Right forelimb (tissue), 1 donor: ENCODE measurements around the gene ZNF774.
"Not testable (repeated sequence)": the region's sequence is repeated elsewhere in the genome, so short reads cannot be mapped to it uniquely, and the experiment has no call there.

Source experiments
- DNase-seq: peaks from one replicate; pipeline ENCODE4 v3.0.0-alpha.2; 2018

ZNF774 gene

DNA sequence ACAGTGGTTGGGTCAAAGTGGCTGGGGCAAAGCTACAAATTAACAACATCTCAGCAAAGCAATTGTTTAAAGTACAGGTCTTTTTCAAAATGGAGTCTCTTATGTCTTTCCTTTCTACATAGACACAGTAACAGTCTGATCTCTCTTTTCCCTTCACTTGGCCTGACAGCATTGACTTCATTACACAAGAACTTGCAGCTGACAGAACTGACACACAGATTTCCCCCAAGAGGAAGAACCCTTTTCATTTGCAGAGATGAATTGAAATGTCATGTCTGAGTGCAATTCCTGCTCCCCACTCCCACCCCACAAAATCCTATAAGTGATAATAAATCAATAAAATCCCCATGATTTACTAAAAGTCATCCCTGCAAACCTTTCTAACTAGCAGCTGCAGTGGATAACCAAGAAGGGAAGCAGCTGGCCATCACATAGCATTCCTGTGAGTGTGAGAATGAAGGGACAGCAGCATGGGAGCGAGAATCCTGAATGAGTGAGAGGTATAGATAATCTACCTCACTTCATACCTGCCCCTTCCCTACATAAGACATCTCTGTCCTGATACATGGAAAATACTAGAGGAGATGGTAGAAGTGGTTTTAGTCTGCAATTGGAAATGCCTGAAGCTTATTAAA lies 4.5 kb upstream of the ZNF774 start:
- DNase-seq, result not testable (repeated sequence)

DNA sequence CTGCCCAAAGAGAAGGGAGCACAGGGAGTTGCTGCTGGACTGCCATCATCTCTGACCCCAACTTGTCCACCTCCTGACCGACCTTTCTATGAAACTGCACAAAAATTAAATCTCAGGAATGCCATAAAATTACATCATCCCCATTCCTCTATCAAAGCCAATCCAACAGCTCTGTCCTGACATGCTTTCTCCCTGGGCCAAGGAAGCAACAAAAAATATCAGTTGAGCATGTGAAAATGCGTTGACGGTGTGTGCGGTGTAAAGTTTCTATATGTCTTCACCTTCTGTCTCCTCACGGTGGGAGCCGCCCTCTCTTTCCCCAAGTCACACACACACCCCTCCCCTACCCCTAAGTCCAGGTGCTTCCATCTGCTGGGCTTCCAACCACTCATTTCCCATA lies 3.6 kb upstream of the ZNF774 start:
- no peak for DNase-seq

DNA sequence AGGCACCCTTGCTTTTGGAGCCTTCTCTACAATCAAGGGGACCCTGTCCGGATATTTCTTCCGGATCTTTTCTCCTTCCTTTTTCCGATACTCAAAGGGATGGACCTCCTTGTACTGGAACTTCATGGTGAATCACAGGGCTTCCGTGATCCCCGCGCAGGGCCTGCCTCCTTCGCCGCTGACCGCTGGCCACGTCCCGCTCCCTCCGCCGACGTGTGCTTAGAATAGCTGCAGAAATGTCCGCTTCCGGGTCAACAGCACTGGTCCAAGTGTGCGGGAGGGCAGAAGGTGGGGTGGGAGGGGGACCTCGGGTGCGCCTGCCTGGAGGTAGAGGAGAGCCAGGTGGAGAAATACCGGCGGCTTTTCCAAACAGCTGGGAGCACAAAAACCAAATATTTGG lies 3.0 kb upstream of the ZNF774 start:
- DNase-seq, result no peak

DNA sequence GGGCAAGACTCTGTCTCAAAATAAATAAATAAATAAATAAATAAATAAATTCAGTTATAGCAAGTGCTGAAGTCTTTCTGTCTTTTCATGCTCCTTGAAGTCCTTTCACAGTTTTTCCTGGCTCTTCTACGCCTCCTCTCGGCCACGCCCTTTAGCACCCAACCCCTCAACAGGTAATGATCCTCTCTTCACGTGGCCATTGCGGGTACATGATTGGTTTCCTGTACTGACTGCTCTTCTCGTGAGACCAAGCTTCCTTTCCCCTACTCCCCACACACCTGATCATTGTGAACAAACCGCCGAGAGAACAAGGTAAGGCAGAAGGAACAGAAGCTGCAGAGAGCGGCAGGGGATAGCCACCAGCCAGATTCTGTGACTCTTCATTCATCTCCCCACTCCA lies 2.3 kb upstream of the ZNF774 start:
- DNase-seq, result no peak

DNA sequence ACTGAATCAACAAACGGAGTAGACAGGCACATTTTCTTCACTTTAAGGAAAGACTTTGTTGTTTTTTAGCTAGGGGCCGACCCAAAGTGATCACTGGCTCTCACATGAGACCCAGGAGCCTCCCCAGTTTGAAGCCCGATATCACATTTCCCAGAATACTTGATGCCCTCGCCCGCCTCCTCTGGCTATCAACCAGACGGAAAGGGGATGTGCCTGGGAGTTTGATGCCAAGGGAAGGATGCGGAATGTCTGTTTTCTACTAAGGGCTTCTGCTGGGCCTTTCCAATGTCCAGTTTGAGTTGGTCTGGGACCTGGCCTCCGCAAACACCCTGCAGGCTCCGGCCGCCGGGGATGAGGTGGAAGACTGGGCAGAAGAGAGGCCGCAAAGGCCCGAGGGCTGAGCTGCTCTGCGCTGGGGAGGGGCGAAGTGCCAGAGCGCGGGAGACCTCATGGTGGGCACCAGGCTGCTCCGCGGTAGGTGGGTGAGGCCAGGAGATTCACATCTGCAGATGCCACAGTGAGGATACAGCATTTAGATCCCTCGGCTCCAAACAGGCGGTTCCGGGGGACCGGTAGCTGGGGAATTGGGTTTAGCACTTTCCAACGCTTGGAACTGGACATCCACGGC lies 491 bp upstream of the ZNF774 start:
- no peak for DNase-seq

DNA sequence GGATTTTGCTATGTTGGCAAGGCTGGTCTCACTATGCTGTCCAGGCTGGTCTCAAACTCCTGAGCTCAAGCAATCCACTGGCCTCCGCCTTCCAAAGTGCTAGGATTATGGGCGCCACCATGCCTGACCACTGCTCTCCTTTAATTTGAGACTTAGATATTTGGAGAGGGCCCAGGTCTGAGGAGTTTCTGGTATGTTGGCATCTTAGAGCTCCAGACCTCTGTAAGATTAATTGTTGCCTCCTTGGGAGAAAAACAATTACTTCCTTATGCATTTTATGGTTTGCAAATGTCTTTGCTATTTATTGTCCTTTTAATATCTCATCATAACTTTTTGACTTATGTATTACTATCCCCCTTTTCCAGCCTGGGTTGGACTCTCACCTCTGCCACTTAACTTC lies 2.9 kb downstream of the ZNF774 start:
- no peak for DNase-seq

DNA sequence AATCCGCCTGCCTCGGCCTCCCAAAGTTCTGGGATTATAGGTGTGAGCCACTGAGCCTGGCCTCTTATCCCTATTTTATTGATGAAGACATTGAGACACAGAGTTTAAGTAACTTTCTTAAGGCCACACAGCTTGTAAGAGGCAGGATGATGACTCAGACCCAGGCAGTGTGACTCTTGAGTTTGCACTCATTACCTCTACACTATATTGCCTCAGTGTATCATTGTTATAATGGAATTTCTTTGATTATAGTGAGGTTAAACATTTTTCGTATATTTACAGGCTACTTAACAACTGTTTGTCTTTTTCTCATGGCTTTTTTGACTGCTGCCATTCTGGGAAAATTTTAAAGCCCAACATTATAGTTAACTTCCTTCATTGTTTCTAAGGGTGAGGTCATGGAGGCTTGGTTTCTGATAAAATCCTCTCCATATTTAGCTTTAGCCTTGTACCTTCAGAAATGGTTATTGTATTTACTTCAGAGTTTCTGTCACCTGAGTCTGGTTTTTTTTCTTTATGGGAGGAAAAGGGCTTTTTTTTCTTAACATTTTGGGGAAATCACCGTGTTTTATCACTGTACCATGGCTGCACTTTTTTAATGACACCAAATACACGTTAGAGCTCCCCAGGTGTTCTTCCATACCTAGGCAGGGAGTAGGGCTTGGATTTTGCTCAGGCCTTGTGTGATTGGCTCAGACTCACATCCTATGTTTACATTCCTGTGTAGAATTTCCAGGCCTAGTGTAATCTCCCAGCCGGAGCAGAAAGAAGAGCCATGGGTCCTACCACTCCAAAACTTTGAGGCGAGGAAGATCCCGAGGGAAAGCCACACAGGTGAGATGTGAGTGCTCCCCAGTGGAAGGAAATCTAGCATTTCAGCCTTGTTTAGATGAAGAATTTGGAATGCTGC lies 6.3 kb downstream of the ZNF774 start:
- DNase-seq, result no peak

DNA sequence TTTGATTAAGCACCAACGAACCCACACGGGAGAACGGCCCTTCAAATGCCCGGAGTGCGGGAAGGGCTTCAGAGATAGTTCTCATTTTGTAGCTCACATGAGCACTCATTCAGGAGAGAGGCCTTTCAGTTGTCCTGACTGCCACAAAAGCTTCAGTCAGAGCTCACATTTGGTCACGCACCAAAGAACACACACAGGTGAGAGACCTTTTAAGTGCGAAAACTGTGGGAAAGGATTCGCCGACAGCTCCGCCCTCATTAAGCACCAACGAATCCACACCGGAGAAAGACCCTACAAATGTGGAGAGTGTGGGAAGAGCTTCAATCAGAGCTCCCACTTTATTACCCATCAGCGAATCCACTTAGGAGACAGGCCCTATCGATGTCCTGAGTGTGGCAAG lies 8.7 kb downstream of the ZNF774 start:
- no peak for DNase-seq

DNA sequence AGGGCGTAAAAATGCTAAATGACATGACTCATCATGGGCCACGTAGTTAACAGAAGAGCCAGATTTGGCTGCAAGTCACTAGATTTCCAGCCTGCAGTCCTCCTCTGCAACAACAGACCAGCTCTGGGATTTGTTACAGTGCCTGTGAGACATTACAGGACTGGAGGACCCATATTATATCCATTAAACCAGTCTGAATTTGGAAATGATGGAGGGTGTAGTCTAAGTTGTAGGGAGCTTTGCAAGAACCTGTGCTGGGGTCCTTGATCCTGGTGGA lies 10.8 kb downstream of the ZNF774 start:
- no peak for DNase-seq

DNA sequence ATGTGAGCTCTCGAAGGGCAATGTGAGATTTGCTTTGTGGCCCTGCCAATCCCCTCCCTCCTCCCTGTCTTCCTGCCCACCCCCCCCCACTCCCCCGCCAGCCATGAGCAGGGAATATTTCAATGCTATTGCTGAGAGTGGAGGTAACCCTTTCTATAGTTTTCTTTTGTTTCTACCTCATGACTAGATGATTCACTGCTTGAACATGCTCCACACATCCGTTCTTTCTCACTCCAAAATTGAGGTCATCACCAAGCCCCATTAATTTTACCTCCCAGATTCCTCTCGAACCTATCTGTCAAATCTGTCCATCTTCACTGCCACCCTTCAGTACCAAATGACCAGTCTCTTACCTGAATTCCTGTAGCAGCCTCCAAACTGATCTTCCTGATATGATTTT lies 12.2 kb downstream of the ZNF774 start:
- DNase-seq, result no peak

DNA sequence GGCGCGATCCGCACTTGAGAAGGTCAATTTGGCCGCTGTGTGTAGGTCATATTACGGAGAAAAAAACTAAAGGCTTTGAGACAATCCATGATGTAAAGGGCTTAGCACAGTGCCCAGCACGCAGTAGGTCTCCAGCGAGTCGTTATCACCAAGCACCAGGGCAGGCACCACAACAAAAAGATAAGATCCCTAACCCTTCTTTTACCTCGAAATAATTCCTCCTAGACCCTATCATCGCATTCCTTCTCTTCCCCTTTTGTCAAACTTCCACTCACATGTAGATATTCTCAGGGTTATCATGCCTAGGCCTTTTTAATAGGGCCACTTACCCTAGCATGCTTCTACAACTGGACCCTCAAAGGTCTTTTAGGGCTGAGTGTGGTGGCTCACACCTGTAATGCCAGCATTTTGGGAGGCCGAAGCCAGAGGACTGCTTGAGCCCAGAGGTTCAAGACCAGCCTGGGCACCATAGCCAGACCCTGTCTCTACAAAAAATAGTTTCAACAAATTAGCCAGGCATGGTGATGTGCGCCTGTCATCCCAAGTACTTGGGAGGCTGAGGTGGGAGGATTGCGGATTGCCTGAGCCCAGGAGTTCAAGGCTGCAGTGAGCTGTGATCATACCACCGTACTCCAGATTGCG lies 13.5 kb downstream of the ZNF774 start:
- DNase-seq, result no peak

DNA sequence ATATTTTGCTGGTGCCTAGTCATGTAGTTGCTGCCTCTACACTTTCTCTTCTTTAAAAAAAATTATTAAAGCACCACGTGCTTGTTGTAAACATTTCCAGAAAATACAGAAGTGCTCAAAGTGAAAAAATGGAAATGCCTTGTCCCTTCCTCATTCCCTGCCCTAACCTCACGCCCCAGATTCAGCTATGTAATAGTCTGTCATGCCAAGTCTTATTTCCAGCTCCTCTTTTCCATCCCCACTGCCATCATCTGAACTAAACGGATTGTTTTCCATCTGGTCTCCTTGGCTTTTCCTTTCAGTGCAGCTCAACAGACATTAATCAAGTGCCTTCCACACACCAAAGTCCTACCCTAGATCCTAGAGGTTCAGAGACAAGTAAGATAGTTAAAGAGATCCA lies 15.5 kb downstream of the ZNF774 start:
- no peak for DNase-seq

DNA sequence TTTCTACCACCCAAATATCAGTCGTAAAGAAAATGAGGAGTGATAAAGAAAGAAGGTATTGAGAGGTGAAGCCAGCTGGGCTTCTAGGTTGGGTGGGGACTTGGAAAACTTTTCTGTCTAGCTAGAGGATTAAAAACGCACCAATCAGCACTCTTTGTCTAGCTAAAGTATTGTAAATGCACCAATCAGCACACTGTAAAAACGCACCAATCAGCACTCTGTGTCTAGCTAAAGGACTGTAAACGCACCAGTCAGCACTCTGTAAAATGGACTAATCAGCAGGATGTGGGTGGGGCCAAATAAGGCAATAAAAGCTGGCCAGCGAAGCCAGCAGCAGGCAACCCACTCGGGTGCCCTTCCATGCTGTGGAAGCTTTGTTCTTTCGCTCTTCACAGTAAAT lies 23.0 kb downstream of the ZNF774 start:
- no peak for DNase-seq

DNA sequence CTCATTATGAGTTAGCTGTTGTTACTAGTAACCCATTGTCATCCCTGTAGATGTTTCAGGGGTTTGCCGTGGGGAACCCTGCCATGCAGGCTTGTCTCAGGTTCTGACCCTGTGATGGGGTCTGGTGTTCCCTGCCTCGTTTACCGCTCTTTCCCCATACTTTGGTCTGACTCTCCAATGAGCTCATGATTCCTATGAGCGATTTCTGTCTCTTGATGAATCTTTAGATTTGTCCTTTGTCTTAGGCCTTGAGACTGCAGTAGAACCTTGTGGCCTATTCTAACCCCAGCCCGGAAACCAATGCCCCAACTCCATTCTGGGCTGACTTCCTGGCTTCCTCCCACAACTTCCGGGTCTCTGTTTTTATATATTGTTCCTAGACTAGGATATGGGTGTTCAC lies 24.7 kb downstream of the ZNF774 start:
- no peak for DNase-seq

DNA sequence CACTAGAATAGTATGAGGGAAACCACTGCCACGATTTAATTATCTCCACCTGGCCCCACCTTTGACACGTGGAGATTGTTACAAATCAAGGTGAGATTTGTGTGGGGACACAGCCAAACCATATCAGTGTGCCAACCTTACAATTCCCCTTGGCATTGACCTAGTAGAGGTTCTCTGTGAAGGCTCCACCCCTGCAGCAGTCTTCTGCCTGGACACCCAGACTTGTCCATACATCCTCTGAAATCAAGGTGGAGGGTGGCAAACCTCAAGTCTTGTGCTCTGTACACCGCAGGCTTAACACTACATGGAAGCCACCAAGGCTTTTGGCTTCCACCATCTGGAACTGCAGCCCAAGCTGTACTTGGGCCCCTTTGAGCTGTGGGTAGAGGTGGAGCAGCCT lies 27.2 kb downstream of the ZNF774 start:
- DNase-seq, result no peak

DNA sequence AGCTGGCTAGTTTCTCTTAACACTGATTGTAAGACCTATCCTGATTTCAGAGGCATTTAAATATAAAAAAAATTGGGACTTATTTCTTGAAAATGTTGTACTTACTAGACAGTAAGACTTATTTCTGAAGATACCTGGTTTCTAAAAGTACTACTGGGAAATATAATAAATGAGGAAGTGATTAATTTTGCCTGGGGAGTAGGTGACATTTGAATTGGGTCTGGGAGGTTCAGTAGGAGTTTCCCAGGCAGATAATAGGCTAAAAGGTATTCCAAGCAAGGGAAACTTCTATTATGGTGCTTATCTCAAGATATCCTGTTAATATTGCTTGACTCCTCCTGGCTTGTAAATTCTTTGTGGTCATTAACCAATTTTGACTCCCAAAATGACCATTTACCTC lies 29.4 kb downstream of the ZNF774 start:
- DNase-seq, result no peak

DNA sequence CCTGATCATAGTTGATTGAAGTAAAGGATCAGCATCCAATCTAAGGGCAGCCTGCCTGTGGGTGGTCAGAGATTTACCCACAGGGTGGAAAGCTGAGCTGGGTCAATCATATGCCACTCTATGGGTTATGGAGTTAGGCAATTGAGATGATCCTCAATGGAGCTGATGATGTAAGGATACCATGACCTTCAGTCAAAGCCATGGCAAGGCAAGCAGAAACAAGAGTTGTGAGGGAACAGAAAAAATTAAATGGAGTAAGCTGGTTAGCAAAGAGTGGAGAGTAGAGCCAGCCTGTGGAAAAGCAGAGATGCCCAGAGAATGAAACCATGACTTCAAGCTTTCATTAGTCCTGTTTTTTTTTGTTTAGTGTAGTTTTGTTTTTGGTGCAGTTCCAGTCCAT lies 30.2 kb downstream of the ZNF774 start:
- DNase-seq, result no peak

DNA sequence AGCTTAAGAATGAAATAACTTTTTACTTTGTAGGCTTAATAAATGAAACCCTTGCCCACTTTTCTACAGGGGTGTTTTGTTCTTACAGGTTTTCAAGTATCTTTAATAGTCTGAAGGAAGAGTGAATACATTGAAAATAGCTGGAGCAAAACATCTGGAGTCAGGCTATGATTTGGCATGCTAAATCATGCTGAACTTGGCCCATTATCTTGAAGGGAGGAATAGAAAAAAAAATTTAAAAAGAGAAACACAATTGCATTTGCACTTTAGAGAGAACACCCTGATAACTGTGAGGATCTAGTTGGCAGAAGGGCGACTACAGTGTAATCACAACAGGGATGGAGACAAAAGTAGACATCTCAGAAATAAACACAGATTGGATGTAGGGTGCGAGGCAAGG lies 34.1 kb downstream of the ZNF774 start:
- no peak for DNase-seq

DNA sequence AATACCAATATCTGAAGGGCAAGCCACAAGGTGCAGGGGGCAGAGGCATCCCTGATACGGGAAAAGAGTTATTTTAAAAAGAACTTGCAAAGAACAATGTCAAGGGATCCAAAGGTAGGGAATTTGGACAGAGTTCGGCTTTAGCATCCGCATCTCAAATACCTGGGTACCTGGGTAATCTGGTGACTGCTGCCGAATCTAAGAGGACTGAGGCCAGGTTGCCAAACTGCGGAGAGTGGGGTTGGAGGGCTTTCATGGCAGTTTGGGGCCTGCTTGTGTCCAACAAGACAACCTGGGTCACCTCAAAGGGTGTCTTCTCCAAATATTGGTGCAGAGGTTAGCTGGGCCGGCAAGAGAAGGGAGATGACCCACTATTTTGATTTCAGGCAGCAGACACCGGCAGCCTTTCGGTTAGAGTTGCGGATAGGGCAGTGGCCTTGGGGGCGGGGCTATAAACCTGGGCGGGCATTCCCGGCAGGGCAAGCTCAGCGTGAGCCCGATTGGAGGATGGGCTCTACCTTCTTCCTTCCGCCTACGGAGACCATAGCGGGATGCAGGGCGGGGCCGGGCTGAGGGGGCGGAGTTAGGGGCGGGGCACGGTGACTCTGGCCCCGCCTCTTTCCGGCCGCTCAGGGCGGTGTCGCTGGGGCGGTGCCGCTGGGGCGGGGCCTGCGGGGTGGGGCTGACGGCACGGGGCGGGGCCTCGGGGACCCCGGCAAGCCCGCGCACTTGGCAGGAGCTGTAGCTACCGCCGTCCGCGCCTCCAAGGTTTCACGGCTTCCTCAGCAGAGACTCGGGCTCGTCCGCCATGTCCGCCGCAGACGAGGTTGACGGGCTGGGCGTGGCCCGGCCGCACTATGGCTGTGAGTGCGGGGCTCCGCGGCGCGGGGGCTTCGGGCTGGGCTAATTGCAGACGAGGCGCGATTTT lies 35.7 kb downstream of the ZNF774 start, which contains the start of gene IQGAP1:
Gene IQGAP1, plus strand, starts transcription at position 709 of the 928 bp plus-strand sequence. Its CDS starts 100 bp downstream, at position 809.
- peak; percentile 98 for DNase-seq

DNA sequence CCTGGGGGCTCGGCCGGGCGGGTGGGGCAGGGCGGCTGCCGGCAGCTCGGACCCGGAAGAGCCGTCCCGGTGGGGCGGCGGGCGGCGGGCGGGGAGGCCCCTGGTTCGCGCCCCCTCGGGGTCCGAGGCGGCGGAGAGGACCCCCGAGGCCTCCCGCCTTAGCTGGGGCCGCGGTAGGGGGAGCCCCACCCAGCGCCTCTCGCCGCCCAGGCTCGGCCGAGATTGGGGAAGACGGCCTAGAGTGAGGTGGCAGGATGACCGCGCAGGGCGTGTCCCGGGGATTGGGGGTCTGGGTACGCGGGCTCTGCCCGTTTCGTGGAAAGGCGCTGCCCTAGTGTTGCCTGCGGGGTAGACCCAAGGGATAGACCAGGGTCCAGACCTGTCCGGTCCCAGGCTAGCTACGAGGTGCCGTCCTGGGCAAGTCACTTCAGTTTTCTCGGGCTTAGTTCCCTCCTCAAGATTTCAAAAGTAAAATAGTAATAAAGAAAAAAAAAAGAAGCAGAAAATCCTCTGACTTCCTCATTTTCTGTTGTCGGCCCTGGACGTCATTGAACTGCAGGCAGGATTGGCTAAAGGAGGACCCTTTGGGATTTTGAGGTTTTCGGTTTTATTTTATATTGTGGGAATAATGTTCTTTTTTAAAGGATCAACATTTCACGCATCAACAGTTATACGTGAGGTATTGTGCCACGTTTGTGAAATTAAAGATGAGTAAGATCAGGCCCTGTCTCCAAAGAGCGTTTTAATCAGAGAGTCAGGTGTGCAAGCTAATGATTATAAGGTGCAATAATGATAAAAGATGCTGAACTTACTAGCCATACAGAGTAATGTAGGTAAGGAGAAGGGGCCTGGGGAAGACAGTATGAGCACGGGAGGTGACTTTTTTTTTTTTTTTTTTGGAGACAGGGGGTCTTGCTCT lies 36.6 kb downstream of the ZNF774 start:
- DNase-seq, result peak; percentile 77

DNA sequence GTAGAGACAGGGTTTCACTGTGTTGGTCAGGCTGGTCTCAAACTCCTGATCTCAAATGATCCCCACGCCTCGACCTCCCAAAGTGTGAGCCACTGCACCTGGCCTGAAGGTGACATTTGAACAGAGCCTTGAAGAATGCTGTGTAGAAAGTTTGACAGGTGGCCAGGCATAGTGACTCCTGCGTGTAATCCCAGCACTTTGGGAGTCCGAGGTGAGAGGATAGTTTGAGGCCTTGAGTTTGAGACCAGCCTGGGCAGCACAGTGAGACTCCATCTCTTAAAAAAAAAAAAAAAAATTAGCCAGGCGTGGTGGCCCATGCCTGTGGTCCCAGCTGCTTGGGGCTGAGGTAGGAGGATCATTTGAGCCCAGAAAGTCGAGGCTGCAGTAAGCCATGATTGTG lies 37.4 kb downstream of the ZNF774 start:
- DNase-seq, result no peak
